DND-41 (cell line): Measurements from ENCODE around the gene COG5.

Source experiments
- ATAC-seq: fragments of 200-7000 bp; cut with Tn5 transposase; 3 replicates; pipeline ENCODE4 v1.9.1; 2021; ENCODE audit warnings: low read depth; ENCODE audit not compliant: insufficient read depth
- DNase-seq: peaks from one replicate; pipeline ENCODE4 v3.0.0-alpha.2; 2020
- H2AFZ ChIP-seq: 2 replicates; pipeline ENCODE4 v1.6.0; 2012; ENCODE audit warnings: low read depth, low read length
- H3K27ac ChIP-seq: 2 replicates; pipeline ENCODE4 v1.5.1; 2012; ENCODE audit warnings: low read length, inconsistent platforms
- H3K27me3 ChIP-seq: fragments of 200-600 bp; sonication (generic); 2 replicates; pipeline ENCODE4 v1.6.0; 2012; ENCODE audit warnings: low read length, mild to moderate bottlenecking, inconsistent platforms; ENCODE audit not compliant: insufficient read depth, poor library complexity
- H3K36me3 ChIP-seq: 2 replicates; pipeline ENCODE4 v1.5.1; 2012; ENCODE audit warnings: low read length, inconsistent platforms; ENCODE audit not compliant: insufficient read depth
- H3K4me1 ChIP-seq: 2 replicates; pipeline ENCODE4 v1.5.1; 2012; ENCODE audit warnings: mild to moderate bottlenecking, low read length; ENCODE audit not compliant: insufficient read depth
- H3K4me2 ChIP-seq: 2 replicates; pipeline ENCODE4 v1.6.0; 2012; ENCODE audit warnings: mild to moderate bottlenecking, moderate library complexity, low read length, inconsistent platforms; ENCODE audit not compliant: insufficient read depth
- H3K4me3 ChIP-seq, 2 experiments: fragments of 200-600 bp in 1 of 2; shearing (Covaris generic) in 1 of 2; 2 replicates each; pipeline ENCODE4 v1.5.1; 2012 to 2016; ENCODE audit warnings: inconsistent platforms in 2 of 2, low read length in 2 of 2, mild to moderate bottlenecking in 2 of 2, low read depth in 1 of 2, moderate library complexity in 1 of 2
- H3K79me2 ChIP-seq: 2 replicates; pipeline ENCODE4 v1.6.0; 2012; ENCODE audit warnings: low read length, inconsistent platforms; ENCODE audit not compliant: insufficient read depth
- H3K9ac ChIP-seq: 2 replicates; pipeline ENCODE4 v1.6.0; 2012; ENCODE audit warnings: low read depth, mild to moderate bottlenecking, inconsistent platforms, low read length, moderate library complexity
- H3K9me3 ChIP-seq: 2 replicates; pipeline ENCODE4 v1.5.1; 2012; ENCODE audit warnings: low read length, moderate library complexity, mild to moderate bottlenecking, inconsistent platforms; ENCODE audit not compliant: insufficient read depth, severe bottlenecking
- H4K20me1 ChIP-seq: 2 replicates; pipeline ENCODE4 v1.6.0; 2012; ENCODE audit warnings: low read length; ENCODE audit not compliant: insufficient read depth
- CTCF ChIP-seq: IDR thresholded peaks from 2 replicates; pipeline ENCODE4 v1.5.1; 2012; ENCODE audit warnings: borderline replicate concordance, low read length, moderate library complexity, mild to moderate bottlenecking; ENCODE audit not compliant: poor library complexity, severe bottlenecking; ENCODE audit errors: extremely low read depth
- EZH2 ChIP-seq: IDR thresholded peaks from 3 replicates; pipeline ENCODE4 v1.6.1; 2012; ENCODE audit warnings: borderline replicate concordance, low read depth, mild to moderate bottlenecking, moderate library complexity, low read length, inconsistent platforms; ENCODE audit not compliant: severe bottlenecking

Gene COG5

DNA sequence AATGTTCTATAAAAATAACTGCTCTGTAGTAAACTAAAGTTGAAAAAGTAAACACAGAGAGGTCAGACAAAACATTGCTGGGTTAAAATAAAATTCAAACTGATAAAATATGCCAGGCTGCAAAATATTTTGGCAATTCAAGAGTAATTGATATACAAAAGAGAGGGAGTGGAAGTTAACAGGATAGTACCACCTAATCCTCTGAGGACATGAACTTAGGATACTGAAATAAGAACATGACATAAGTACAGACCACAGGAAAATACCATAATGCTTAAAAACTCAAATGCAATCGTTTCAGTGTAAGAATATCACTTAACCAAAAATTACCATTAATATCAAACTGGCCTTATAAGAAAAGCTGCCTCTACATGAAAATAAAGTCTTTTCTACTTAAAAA is 131.5 kb downstream of the COG5 start:
- DNase-seq: no peak
- Histone ChIP-seq H2AFZ (no peak overlapping the region), H3K4me3 (no peak overlapping the region), H4K20me1 (no peaks in the 10 kb centered on the region), H3K4me2 (no peak overlapping the region), H3K27me3 (no peaks in the 10 kb centered on the region), H3K4me1 (no peaks in the 10 kb centered on the region), H3K27ac (no peak overlapping the region), H3K79me2 (no peaks in the 10 kb centered on the region), H3K9me3 (peaks cover 2% of the 10 kb centered on the region), H3K9ac (no peak overlapping the region), H3K36me3 (no peaks in the 10 kb centered on the region)
- TF ChIP-seq EZH2 (no peak), CTCF (no peak)
- ATAC-seq: no peak

GRCh38 chr7:107430057-107430456 is 133.7 kb downstream of the COG5 start:
- H2AFZ ChIP-seq: no peak overlapping the region
- H3K27me3 ChIP-seq: no peaks in the 10 kb centered on the region
- no peak overlapping the region for H3K4me3 ChIP-seq
- no peak overlapping the region for H3K9ac ChIP-seq
- TF ChIP-seq EZH2: no peak
- TF ChIP-seq CTCF: no peak
- H3K27ac ChIP-seq: no peak overlapping the region
- H3K9me3 ChIP-seq: peaks cover 2% of the 10 kb centered on the region
- no peak overlapping the region for H3K4me2 ChIP-seq
- DNase-seq (no peak), ATAC-seq (no peak)
- H3K4me1 ChIP-seq: no peaks in the 10 kb centered on the region
- H3K36me3 ChIP-seq: no peaks in the 10 kb centered on the region
- H3K79me2 ChIP-seq: no peaks in the 10 kb centered on the region
- no peaks in the 10 kb centered on the region for H4K20me1 ChIP-seq

GRCh38 chr7:107428642-107429041 is 135.1 kb downstream of the COG5 start:
- no peak overlapping the region for H2AFZ ChIP-seq
- H3K79me2 ChIP-seq: no peaks in the 10 kb centered on the region
- TF ChIP-seq CTCF: no peak
- TF ChIP-seq EZH2: no peak

DNA sequence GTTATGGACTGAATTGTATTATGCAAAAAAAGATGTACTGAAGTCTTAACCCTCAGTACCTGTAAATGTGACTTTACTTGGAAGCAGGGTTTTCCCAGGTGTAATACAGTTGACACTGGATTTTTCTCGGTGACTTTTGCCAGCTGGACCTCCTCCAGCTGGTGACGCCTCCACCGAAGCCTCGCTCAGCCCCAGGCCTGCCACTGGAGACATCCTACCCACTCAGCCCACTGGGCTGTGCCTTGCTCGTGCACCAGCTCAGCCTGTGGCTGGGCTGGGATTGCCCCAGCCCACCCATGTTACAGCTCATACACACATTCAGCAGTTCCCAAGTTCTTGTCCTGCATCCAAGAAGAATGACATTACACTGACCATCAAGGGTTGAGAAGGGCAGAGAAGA is 136.3 kb downstream of the COG5 start:
- peaks cover 2% of the 10 kb centered on the region for H3K9me3 ChIP-seq
- H3K79me2 ChIP-seq: no peaks in the 10 kb centered on the region
- no peak overlapping the region for H3K27ac ChIP-seq
- no peak overlapping the region for H2AFZ ChIP-seq
- no peaks in the 10 kb centered on the region for H3K4me1 ChIP-seq
- DNase-seq (no peak), ATAC-seq (no peak)
- no peaks in the 10 kb centered on the region for H3K36me3 ChIP-seq
- H3K4me3 ChIP-seq: no peak overlapping the region
- H3K4me2 ChIP-seq: no peak overlapping the region
- TF ChIP-seq EZH2: no peak
- no peak for TF ChIP-seq CTCF
- H3K27me3 ChIP-seq: no peaks in the 10 kb centered on the region
- no peaks in the 10 kb centered on the region for H4K20me1 ChIP-seq
- no peak overlapping the region for H3K9ac ChIP-seq

More at GRCh38 chr7:107428642-107429041, 135.1 kb downstream of the COG5 start:
- Histone ChIP-seq H3K9ac (no peak overlapping the region), H3K4me2 (no peak overlapping the region), H3K4me3 (no peak overlapping the region), H4K20me1 (no peaks in the 10 kb centered on the region), H3K27me3 (no peaks in the 10 kb centered on the region), H3K27ac (no peak overlapping the region), H3K9me3 (peaks cover 2% of the 10 kb centered on the region), H3K36me3 (no peaks in the 10 kb centered on the region), H3K4me1 (no peaks in the 10 kb centered on the region)
- ATAC-seq: no peak
- DNase-seq: no peak
